Sigmoid colon (tissue), 4 donors: Measurements from ENCODE around the gene LARP1.
"Not testable (repeated sequence)": the region's sequence is repeated elsewhere in the genome, so short reads cannot be mapped to it uniquely, and the experiment has no call there.

ENCODE experiments used
- CTCF ChIP-seq, 4 experiments: fragments of 450-650 bp in 3 of 4; fragments of 200-600 bp in 1 of 4; IDR thresholded peaks; one replicate each; pipeline ENCODE4 v1.5.1; 2016 to 2019; ENCODE audit warnings: antibody characterized with exemption in 4 of 4, mild to moderate bottlenecking in 3 of 4, moderate library complexity in 2 of 4
- POLR2AphosphoS5 ChIP-seq, 4 donors: sonication (generic); formaldehyde crosslinking; IDR thresholded peaks; one replicate each; pipeline ENCODE4 v1.6.1; 2017; ENCODE audit warnings: antibody characterized with exemption in 4 of 4

DNA sequence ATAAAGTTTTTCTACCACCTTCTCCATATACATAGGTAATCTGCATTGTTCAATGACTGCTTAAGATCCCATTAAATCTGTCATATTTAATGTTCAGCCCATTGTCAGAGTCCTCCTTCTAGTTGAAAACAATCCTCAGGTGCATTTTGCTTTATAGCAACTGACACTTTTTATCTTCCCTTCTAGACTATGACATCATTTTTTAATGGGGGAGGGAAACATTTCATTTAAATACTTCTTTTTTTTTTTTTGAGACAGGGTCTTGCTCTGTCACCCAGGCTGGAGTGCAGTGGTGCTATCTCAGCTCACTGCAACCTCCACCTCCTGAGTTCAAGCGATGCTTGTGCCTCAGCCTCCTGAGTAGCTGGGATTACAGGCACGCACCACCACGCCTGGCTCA is 77.6 kb downstream of the LARP1 start:
- TF ChIP-seq CTCF, POLR2AphosphoS5 (IDR thresholded peaks at IDR 0.05): not testable (repeated sequence)
